Pons (tissue), 1 donor: Measurements from ENCODE around the gene RPS6KA3.
"Not testable (repeated sequence)": the region's sequence is repeated elsewhere in the genome, so short reads cannot be mapped to it uniquely, and the experiment has no call there.

Experiments
- DNase-seq: peaks from one replicate; pipeline ENCODE4 v3.0.0-alpha.2; 2016; ENCODE audit warnings: low spot score

Gene RPS6KA3

DNA sequence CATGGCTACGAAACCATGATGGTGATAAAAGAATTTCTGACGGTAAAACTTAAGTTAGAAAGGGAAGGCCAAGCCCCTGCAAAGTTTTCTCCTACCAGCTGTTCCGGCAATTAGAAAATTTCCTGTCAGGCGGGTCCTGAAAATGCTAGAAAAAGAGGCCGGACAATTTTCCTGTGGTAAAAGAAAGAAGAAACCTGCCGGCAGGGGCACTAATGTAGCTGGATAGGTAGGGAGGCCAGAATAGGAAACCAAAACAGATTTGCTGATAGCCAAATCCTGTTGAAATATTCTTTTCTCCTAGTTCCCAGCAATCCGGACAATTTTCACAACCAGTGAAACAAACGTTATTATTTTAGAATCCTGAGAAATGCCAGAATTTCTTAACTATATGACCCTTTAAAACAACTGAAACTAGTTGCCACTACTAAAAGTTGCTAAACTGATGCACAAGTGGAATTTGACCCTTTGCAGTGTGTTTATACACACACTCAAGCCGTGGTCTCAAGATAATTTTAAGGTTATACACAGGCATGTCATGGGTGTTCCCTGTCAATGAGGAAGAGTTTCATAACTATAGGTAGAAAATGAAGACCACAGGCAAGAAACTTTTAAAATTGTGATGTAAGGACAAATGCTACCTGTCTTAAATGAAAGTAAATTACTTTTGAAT is 47.7 kb downstream of the RPS6KA3 start:
- DNase-seq = no peak

DNA sequence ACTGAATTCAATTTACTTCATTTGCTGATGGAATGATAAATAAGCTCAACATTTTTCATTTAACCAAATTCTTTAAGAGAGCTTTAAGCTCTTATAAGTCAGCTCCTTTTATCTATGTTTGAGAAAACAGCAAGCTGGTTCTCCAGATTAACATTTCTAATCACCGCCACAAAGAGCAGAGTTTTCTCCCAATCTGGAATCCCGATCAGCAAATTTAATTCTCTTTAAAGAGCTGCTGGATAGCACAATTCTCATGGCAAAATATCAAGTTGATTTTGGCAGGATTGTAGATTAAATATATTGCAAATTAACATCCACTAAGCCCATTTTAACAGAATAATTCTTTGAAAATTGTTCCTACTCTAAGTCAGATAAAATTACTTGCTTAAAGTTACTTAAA is 48.8 kb downstream of the RPS6KA3 start:
- DNase-seq = no peak

DNA sequence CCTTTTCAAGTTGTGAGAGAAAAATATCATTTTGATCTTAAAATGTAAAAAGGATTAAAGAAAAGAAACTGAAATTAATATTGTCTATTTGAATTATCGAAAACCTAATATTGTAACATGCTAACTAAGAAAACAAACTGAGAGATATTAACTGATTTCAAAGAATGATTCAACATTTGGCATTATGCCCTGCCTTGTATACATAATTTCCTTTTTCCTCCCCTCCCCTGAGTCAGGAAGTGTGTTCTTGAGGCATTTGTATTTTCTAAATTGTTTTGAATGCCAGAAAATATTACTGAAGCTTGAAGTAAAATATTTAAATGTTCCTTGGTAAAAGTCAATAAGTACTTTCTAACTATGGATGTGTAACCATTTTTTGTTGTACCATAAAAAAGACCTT is 49.4 kb downstream of the RPS6KA3 start:
- no peak for DNase-seq

DNA sequence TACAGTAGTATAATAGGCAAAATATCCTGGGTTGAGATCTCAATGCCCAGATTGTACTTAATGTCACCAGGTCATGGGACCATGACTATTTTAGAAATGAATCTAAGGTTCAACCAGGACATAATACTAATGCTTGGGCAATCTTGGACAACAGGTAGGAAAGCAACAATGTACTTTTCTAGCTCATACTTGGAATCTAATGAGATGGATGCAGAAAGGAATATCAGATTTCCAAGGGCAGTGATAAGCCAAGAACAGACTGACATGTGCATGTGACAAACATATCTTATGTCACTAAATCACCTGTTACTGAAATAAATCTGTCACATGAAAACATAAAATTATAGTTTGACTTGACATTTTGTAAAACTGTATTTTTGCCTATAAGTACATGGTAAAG is 51.1 kb downstream of the RPS6KA3 start:
- no peak for DNase-seq

DNA sequence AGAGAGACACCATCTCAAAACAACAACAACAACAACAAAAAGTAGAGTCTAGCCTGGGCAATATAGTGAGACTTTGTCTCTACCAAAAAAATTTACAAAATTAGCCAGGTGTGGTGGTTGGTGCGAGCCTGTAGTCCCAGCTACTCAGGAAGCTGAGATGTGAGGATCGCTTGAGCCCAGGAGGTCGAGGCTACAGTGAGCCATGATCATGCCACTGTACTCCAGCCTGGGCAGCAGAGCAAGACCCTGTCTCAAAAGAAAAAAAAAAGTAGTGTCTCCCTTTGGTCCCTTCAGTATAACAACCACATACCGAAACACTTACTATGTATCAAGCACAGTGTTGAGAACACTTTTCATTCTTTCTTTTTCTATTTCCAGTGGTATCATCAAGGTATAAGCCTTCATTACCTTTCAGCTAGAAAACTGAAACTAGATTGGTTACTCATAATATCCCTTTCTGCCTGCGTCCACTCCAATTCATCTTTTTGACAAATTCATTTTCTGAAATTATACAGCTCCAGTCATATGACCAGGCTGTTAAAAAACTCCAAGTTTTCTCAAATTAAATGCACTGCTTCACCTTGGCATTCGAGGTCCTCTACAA is 54.1 kb downstream of the RPS6KA3 start:
- DNase-seq = no peak

DNA sequence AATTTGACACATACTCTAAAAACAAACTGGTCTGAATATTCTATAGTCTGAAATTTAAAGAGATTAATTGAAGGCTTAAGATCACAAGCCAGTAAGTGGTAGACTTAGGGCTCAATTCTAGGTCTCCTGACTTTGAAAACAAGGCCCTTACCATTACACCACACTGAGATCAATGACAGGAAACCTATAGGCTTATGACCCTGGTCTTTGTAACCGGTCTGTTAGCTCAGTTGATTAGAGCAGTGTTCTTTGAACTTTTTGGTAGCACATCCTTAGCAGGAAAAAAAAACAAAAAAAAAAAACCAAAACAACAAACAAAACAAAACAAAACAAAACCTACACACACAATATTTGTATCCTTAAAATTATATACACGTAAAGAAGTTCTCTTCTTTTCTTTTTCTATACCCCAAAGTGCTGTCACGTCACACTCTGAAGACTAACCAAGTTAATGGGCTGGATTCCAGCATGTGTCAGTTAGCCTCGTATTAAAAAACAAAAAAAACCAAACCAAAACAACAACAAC is 55.4 kb downstream of the RPS6KA3 start:
- DNase-seq = no peak

DNA sequence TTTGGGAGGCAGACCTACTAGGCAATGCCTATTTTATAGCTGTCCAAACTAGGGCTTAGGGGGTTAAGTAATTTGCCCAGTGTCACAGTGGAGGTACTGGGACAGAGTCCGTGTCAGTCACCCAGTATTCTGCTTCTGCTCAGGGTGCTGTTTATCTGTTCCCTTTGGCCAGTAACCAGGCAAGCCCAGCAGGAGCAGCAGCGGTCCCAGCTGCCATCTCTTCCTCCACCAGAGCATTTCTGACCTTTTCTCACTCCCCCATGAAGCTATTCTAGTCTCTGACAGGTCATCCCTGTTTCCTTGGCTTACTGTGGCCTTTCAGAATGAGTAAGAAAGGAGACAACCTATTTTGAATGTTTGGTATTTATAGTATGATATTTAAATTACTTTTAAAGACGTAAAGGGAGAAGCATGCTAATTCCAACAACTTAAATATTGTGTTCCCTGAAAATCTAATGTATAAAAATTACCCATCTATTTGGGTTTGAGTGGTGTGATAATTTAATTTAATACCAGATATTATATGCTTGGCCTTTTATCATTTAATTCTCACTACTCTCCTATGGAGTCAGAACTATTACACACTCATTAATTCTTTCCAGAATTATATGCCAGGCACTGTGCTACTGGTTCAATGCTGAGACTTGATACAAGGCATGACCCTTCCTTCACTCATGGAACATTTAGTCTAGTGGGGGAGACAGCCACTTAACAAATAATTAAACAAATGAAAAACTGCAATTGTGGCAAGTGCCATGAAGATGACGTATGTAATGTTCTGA is 60.6 kb downstream of the RPS6KA3 start:
- no peak for DNase-seq

DNA sequence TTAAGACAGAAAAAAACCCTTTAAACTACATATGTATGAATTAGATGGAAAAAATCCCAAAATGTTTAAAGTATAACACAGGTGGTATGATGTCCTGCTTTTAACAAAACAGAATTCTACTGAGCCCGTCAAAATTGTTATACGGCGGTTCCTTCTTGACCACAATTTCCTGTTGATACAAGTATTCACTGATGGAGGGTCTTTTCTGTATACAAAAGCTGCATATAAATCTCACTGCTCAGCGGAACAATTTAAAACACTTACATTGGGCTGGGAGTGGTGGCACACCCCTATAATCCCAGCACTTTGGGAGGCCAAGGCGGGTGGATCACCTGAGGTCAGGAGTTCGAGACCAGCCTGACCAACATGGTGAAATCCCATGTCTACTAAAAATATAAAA is 62.4 kb downstream of the RPS6KA3 start:
- DNase-seq = no peak

DNA sequence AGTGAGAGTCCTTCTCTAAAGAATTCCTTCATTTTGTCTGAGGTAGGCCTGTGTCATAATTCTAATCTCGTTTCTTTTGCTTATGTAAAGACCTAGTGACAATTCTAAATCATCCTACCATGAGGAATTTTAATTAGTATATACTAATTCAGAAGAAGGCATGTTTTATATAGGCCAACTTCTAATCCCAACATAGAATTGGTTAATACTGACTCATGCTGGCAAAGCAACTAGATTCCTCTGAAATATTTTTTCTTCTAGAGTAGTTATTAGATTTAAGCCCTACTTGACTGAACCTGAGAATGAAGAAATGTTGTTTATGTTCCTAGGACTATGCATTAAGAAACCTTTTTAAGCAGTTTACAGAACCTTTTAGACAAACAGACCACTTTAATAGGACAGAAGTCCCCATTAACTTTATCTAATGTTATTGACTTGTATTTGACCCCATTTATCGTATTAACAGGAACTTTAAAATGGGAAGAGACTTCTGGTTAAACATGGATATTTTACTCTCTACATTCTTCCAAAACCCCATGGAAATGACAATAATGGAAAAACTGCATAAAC is 69.0 kb downstream of the RPS6KA3 start:
- DNase-seq = no peak

DNA sequence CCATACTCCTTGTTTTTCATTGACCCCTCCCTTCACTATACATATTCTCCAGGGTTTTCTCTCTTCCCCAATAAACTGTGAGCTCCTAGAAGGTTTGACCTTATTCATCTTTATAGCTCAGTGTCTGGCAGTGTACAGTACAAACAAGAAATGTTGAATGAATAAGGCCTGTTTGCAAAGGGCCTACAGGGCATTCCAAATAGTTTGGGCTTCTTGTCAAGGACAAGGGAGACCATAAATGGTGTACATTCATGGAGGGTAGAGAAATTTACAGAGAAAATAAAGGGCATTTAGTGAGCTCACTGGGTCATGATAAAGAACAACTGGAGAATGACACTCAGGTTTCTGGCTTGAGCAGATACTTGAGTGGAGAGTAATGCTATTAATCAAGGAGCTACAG is 77.5 kb downstream of the RPS6KA3 start:
- no peak for DNase-seq

DNA sequence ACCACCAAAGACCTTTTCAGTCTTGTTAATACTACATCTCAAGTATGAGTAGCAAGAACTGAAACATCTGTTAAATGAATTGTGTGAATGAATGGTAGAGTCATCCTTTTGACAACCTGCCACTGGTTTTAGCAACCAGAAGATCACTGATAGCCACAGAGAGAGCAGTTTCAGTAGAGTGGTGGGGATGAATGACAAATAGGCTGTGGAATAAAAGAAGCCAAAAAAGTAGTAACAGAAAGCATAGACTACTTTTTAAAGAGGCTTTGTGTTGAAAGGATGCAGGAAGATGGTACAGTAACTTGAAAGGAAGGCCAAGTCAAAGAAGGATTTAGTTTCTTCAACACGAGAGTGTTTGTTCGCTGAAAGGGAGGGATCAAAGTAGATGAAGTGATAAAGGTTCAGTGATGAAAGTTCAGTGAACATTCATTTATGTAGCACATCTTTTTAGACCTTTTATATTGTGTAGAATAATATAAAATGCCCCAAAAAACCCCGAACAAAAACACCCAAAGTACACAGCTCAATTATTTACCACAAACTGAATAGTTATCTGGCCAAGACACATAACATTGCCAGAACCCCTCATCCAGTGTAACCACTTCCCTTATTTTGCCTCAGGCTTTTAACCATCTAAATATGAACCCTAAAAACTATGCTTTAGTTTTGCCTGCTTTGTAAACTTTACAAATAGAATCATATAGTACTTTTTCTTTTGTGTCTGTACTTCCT is 84.9 kb downstream of the RPS6KA3 start:
- DNase-seq = no peak

DNA sequence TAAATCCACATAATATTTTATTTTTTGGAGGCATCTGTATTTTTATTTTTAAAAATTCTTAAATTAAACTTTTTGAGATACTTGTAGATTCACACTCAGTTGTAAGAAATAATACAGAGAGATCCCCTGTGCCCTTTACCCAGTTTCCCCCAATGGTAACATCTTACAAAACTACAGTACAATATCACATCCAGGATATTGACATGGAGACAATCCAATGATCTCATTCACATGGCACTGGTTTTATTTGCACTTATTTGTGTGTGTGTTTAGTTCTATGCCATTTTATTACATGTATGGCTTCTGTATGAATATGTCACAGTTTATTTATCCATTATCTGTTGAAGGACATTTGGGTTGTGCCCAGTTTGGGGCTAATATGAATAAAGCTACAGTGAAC is 89.6 kb downstream of the RPS6KA3 start:
- DNase-seq = no peak

DNA sequence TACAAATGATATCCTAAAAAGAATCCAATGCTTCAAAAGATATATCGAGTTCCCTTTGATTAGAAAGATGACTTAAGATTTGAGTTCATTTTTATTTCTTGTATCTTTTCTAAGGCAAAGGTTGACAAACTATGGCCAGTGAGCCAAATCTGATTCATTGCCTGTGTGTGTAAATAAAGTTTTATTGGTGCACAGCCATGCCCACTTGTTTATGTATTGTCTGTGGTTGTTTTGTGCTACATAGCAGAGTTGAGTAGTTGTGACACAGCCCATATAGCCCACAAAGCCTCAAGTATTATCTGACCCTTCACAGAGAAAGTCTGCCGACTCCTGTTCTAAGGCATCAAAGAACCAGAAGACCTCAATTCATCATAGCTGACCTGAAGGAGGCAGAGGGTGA is 92.9 kb downstream of the RPS6KA3 start:
- no peak for DNase-seq

DNA sequence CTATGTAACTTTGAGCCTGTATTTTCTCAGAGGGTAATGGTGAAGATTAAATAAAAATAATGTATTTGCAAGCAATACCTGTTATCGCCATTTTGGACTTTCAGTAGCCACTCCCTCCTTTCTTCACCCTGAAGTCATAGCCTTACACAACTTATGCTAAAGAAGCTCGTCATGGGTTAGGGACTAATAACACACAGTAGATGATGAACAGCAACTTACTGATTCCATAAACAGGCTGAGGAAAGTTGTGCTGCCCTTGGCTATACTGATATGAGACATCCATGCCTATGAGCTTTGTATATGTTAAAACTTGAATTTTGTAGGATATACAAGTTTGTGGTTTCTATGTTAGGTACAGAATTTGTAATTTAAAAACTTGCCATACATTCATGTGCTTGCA is 93.4 kb downstream of the RPS6KA3 start:
- no peak for DNase-seq

DNA sequence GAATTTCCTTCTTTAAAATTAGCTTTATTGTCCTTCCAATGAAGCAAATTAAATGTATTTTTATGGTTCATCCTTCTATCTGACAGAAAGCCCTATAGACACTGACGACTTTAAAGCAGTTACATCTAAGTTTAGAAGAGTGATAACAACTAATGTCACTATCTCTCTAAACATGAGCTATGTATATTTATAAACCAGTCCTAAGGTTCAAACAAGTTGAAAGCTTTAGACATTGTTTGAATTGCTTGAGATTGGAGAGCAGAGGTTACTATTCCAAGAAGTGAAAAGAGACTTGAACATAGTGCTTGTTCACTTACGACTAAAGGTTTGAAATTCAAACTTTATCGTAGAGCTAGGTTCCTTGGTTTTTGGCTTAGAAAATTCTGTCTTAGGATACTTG is 94.8 kb downstream of the RPS6KA3 start:
- no peak for DNase-seq

DNA sequence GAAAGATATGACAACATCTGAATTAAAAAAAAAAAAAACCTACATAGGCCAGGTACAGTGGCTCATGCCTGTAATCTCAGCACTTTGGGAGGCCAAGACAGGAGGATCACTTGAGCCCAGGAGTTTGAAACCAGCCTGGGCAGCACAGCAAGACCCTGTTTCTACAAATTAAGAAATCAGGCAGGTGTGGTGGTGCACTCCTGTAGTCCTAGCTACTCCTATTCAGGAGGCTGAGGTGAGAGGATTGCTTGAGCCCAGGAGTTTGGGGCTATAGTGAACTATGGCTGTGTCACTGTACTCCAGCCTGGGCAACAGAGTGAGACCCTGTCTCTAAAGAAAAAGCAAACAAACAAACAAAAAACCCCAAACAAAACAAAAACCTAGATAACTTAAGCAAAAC is 104.2 kb downstream of the RPS6KA3 start:
- not testable (repeated sequence) for DNase-seq

DNA sequence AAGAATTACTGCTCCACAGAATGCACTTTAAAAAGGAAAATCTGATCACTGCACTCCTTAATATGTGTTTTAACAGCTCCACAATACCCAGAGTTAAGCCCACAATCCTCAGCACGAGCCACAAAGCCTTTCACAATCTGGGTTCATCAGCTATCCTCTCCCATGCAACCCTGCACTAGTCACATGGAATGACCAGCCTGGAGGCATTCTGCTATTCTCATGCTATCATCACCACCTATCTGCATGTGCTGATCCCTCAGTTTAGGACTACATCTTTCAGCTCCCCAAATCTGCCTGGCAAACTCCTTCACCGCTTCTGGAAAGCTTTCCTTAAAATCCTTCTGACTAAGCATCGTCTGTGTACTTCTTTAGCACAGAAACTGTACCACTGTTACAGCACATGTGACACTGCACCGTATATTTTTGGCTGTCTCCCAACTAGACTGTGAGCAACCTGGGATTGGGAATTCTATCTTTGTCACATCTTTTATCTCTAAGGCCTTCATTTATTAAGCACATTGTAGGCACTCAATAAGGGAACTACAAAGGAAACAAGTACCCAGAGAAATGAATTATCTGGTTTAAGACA is 106.8 kb downstream of the RPS6KA3 start:
- no peak for DNase-seq

DNA sequence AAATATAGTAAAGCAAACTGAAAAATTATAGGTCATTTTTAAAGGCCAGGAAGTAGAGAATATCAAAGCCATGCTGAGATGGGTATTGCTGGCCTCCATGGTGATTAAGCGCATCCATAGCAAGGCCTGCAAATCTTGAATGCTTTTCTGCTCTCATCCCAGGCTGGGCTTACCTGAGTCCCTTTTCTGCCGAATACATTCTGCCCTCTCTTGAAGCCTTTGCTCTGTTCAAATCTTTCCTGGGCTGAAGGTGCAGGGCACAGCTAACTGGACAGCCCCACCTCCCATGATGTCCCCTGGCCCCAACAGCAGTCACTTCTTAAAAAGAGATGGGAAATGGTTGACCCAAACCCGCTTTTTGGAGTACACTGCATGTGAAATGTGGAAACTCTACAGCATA is 115.0 kb downstream of the RPS6KA3 start:
- DNase-seq = no peak

DNA sequence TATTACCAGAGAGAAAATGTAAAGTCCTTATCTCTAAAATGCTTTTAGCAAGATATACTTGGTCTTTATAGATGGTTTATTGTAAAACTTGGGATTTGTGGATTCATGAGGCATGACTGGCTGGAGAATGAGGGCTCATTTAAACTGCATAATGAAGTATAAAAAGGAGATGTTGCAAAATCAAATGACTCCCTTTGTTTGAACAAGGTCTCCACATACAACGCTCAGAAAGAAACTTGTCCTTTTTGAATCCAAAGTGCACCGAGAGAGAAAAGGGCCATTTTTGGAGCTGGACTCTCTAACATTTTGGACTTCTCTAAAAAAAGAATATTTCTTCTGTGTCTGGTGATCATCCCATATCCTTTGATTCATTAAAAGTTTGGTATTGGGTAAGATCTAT is 117.4 kb downstream of the RPS6KA3 start:
- DNase-seq = no peak

DNA sequence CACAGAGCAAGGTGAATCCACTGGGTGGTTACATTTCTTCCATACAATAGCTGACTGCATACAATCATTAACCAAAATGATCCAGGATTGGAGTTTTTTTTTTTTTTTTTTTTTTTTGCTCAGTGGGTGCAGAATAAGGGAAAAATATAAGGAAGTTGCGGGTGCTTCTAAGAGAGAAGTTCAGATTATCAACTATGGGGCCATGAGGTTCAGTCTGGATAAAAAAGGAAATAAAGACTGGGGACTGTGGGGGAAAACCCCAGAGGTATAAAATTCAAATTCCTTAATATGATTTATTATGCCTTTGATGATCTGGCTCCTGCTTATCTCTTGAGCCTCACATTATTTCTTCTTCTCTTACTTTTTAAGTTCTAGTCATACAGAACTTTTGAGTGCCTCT is 119.1 kb downstream of the RPS6KA3 start:
- DNase-seq = no peak

DNA sequence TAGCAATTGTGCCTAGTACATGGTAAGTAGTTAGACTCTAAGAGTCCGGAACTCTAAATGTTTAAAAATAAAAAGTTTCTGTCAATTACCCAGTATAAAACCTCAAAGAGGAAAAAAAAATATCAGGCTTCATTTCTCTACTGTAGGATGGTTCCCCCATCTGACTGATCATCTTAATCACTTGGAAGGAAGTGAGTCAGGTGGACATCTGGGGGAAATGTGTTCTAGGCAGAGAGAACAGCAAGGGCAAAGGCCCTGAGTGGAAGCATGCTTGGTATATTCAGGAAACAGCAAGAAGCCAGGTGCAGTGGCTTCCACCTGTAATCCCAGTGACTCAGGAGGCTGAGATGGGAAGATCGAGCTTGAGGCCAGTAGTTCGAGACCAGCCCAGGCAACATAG is 122.2 kb downstream of the RPS6KA3 start:
- DNase-seq = no peak

DNA sequence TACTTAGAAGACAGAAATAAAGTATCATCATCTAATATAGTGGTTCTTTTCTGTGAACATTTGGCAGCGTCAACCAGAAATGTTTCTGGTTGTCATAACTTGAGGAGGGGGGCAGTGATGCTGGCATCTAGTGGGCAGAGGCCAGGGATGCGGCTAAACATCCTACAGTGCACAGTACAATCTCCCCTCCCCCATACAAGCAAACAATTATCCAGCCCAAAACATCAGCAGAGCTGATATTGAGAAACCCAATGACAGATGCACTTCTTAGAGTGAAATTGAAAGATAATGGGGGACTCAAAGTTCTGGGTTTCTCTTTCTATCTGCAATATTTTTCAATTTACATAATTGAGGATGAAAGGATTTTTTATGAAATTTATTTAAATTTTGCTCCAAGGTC is 123.1 kb downstream of the RPS6KA3 start:
- no peak for DNase-seq
